ENCODE measurements around the gene PDYN.

Gene PDYN

DNA sequence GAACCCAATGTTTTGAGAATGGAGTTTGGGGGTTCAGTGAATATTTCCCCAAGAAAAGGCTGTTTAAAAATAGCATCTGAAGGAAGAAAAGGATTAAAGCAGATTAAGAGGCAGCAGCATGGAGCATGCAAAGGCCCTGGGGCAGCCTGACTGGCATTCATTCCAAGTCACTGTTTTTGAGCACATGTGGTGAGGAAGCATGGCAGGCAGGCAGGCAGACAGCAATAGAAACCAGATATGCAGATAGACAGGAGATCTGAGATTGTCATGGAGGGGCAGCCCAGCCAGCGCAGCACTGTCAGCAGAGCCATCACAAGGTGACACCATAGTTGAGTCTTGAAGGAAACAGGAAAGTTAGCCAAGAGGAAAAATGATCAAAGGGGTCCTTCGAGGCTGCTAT lies 60.9 kb downstream of the PDYN start:
- Histone ChIP-seq H3K4me3 (ENCODE audit: low read depth in 1 of 2, low read length in 2 of 2) (no peak overlapping the region), H3K27me3 (ENCODE audit: insufficient read depth, low read length, poor library complexity) (peaks cover 18% of the 10 kb centered on the region), H3K9ac (ENCODE audit: low read depth, low read length) (no peak overlapping the region), H3K79me2 (ENCODE audit: insufficient read depth, low read length) (no peaks in the 10 kb centered on the region), H3K4me2 (ENCODE audit: insufficient read depth, low read length) (no peak overlapping the region), H4K20me1 (ENCODE audit: insufficient read depth, low read length) (peaks cover 10% of the 10 kb centered on the region), H2AFZ (ENCODE audit: low read depth, low read length) (no peak overlapping the region), H3K27ac (ENCODE audit: low read length) (no peak overlapping the region), H3K4me1 (ENCODE audit: insufficient read depth, low read length) (no peaks in the 10 kb centered on the region), H3K36me3 (ENCODE audit: insufficient read depth, low read length) (no peaks in the 10 kb centered on the region), H3K9me3 (ENCODE audit: insufficient read depth, low read length, severe bottlenecking) (no peaks in the 10 kb centered on the region)
- ATAC-seq (ENCODE audit: insufficient read depth, low read depth), result no peak
- TF ChIP-seq EZH2 (IDR thresholded peaks at IDR 0.05; ENCODE audit: borderline replicate concordance, low read depth, low read length, severe bottlenecking), result no peak
- DNase-seq, result no peak

DNA sequence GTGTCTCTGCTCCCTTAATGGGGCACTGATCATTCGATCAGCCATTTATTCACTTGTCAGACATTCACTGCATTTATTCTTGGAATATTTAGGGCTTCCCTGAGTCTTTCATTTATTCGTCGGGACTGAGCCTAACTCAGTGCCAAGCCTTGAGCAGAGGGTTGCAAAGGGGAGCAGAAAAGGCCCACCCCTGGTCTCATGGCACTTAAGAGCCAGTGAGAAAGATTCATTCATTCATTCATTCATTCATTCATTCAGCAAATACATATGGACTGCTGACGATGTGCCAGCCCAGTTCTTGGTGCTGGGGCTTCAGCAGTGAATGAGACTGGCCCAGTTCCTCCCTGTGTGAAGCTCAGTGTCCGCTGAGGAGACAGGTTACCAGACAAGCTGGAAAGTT lies 62.0 kb downstream of the PDYN start:
- H3K27me3 ChIP-seq (ENCODE audit: insufficient read depth, low read length, poor library complexity), result peaks cover 18% of the 10 kb centered on the region
- H2AFZ ChIP-seq (ENCODE audit: low read depth, low read length), result no peak overlapping the region
- H3K79me2 ChIP-seq (ENCODE audit: insufficient read depth, low read length), result no peaks in the 10 kb centered on the region
- ATAC-seq (ENCODE audit: insufficient read depth, low read depth) (no peak), DNase-seq (no peak)
- H3K4me3 ChIP-seq (ENCODE audit: low read depth in 1 of 2, low read length in 2 of 2), result no peak overlapping the region
- H3K27ac ChIP-seq (ENCODE audit: low read length), result no peak overlapping the region
- no peaks in the 10 kb centered on the region for H3K36me3 ChIP-seq (ENCODE audit: insufficient read depth, low read length)
- TF ChIP-seq, protein P1, sequence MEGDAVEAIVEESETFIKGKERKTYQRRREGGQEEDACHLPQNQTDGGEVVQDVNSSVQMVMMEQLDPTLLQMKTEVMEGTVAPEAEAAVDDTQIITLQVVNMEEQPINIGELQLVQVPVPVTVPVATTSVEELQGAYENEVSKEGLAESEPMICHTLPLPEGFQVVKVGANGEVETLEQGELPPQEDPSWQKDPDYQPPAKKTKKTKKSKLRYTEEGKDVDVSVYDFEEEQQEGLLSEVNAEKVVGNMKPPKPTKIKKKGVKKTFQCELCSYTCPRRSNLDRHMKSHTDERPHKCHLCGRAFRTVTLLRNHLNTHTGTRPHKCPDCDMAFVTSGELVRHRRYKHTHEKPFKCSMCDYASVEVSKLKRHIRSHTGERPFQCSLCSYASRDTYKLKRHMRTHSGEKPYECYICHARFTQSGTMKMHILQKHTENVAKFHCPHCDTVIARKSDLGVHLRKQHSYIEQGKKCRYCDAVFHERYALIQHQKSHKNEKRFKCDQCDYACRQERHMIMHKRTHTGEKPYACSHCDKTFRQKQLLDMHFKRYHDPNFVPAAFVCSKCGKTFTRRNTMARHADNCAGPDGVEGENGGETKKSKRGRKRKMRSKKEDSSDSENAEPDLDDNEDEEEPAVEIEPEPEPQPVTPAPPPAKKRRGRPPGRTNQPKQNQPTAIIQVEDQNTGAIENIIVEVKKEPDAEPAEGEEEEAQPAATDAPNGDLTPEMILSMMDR (IDR thresholded peaks at IDR 0.05; ENCODE audit: borderline replicate concordance, extremely low read depth, low read length, poor library complexity, severe bottlenecking), result no peak
- TF ChIP-seq EZH2 (IDR thresholded peaks at IDR 0.05; ENCODE audit: borderline replicate concordance, low read depth, low read length, severe bottlenecking), result no peak
- no peak overlapping the region for H3K4me2 ChIP-seq (ENCODE audit: insufficient read depth, low read length)
- H3K4me1 ChIP-seq (ENCODE audit: insufficient read depth, low read length), result no peaks in the 10 kb centered on the region
- H4K20me1 ChIP-seq (ENCODE audit: insufficient read depth, low read length), result peaks cover 10% of the 10 kb centered on the region
- no peak overlapping the region for H3K9ac ChIP-seq (ENCODE audit: low read depth, low read length)
- no peaks in the 10 kb centered on the region for H3K9me3 ChIP-seq (ENCODE audit: insufficient read depth, low read length, severe bottlenecking)

DNA sequence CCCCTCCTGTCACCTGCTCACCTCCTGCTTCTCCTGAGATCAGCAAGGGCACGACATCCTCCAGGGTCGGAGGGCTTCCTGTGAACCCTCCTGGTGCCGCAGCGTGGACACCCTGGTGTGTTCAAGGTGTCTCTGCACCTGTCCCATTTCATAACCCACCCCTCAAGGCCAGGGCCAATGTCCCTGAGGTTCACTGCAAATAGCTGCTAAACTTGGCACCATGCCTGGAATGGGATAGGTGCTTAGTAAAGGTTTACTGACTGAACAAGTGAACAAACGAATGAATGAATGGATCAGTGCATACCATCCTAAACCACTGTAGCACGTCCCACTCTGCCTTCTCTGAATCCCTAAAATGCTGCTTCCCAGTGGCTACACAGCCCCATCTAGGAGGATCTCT lies 63.7 kb downstream of the PDYN start:
- H3K4me3 ChIP-seq (ENCODE audit: low read depth in 1 of 2, low read length in 2 of 2), result no peak overlapping the region
- H3K79me2 ChIP-seq (ENCODE audit: insufficient read depth, low read length), result no peaks in the 10 kb centered on the region
- H3K36me3 ChIP-seq (ENCODE audit: insufficient read depth, low read length), result no peaks in the 10 kb centered on the region
- H3K4me1 ChIP-seq (ENCODE audit: insufficient read depth, low read length), result no peaks in the 10 kb centered on the region
- H3K9ac ChIP-seq (ENCODE audit: low read depth, low read length), result no peak overlapping the region
- H3K27ac ChIP-seq (ENCODE audit: low read length), result no peak overlapping the region
- peaks cover 18% of the 10 kb centered on the region for H3K27me3 ChIP-seq (ENCODE audit: insufficient read depth, low read length, poor library complexity)
- ATAC-seq (ENCODE audit: insufficient read depth, low read depth), result no peak
- TF ChIP-seq EZH2 (IDR thresholded peaks at IDR 0.05; ENCODE audit: borderline replicate concordance, low read depth, low read length, severe bottlenecking), result no peak
- no peak overlapping the region for H3K4me2 ChIP-seq (ENCODE audit: insufficient read depth, low read length)
- no peak for DNase-seq
- peaks cover 13% of the 10 kb centered on the region for H4K20me1 ChIP-seq (ENCODE audit: insufficient read depth, low read length)
- no peak overlapping the region for H2AFZ ChIP-seq (ENCODE audit: low read depth, low read length)
- no peaks in the 10 kb centered on the region for H3K9me3 ChIP-seq (ENCODE audit: insufficient read depth, low read length, severe bottlenecking)

DNA sequence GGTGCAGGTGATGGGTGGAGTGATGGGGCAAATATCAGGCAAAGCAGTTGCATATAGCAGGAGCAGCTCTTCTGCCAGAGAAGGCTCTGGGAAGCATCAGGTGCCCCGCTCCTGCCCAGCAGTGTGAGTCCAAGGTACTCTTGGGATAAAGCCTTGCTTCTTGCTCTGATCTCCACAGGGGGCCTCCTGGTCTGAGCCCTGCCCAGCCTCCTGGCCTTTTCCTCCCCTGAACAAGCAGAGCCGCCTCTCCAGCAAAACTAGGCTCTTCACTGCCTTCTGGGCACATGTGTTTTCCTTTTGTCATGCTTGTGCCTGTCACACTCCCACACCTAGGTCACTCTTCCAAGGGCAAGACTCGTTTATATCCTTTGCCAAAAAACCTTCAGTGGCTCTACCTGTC lies 64.4 kb downstream of the PDYN start:
- Histone ChIP-seq H3K27me3 (ENCODE audit: insufficient read depth, low read length, poor library complexity) (peaks cover 18% of the 10 kb centered on the region), H3K4me2 (ENCODE audit: insufficient read depth, low read length) (no peak overlapping the region), H3K4me1 (ENCODE audit: insufficient read depth, low read length) (no peaks in the 10 kb centered on the region), H4K20me1 (ENCODE audit: insufficient read depth, low read length) (peaks cover 6% of the 10 kb centered on the region; the same call in 1 of the 2 replicates), H3K9ac (ENCODE audit: low read depth, low read length) (no peak overlapping the region), H2AFZ (ENCODE audit: low read depth, low read length) (no peak overlapping the region), H3K27ac (ENCODE audit: low read length) (no peak overlapping the region), H3K4me3 (ENCODE audit: low read depth in 1 of 2, low read length in 2 of 2) (no peak overlapping the region), H3K79me2 (ENCODE audit: insufficient read depth, low read length) (no peaks in the 10 kb centered on the region), H3K9me3 (ENCODE audit: insufficient read depth, low read length, severe bottlenecking) (no peaks in the 10 kb centered on the region), H3K36me3 (ENCODE audit: insufficient read depth, low read length) (no peaks in the 10 kb centered on the region)
- TF ChIP-seq, protein P1 (IDR thresholded peaks at IDR 0.05; ENCODE audit: borderline replicate concordance, extremely low read depth, low read length, poor library complexity, severe bottlenecking), result no peak
- TF ChIP-seq EZH2 (IDR thresholded peaks at IDR 0.05; ENCODE audit: borderline replicate concordance, low read depth, low read length, severe bottlenecking), result no peak
- ATAC-seq (ENCODE audit: insufficient read depth, low read depth) (no peak), DNase-seq (no peak)
